ENCODE results near the gene C2orf42.
A peak's percentile ranks its signal among the peaks of the same experiment; 100 is the strongest.

The C2orf42 gene

GRCh38 chr2:70121627-70122372 is 69.0 kb downstream of the C2orf42 start:
- no peak for TF ChIP-seq CTCF (IDR thresholded peaks at IDR 0.05; ENCODE audit: insufficient read depth, low read depth, low read length, missing control alignments)
- peak; percentile 53 for DNase-seq (ENCODE audit: low read depth)
- peak overlapping the region; percentile 28 for H3K4me3 ChIP-seq (ENCODE audit: low read depth, low read length)

DNA sequence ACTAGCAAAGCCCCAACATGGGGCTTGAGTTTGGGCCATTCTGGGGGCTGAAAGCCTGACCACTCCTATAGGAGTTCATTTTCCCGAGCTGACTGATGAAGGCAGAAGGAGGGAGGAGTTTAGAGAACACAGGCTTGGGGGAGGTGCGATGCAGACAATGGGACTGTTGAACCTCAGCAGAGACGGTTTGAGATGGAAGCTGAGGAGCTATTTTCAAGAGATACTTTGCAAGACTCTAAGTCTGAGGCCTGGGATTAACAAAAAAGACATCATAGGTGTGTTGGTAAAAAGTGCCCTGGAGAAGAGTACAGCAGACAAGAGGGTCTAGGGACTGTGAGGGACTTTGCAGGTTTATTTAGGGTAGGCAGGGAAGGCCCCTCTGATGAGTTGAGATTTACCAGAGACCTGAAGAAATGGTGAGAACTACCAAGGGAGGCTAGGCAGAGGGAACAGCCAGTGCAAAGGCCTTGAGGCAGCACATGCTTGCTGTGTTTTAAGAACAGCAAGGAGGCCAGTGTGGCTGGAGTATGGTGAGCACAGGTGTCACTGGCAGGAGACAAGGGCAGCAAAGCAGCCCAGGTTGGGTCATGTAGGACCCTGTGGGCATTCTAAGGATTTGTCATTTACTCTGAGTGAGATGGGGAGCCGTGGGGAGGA is 71.9 kb downstream of the C2orf42 start:
- DNase-seq (ENCODE audit: low read depth), result peak; percentile 62
- no peak for TF ChIP-seq CTCF (IDR thresholded peaks at IDR 0.05; ENCODE audit: insufficient read depth, low read depth, low read length, missing control alignments)
- H3K4me3 ChIP-seq (ENCODE audit: low read depth, low read length), result peak overlapping the region; percentile 30

- H3K4me3 ChIP-seq (ENCODE audit: low read depth, low read length), result peak overlapping the region; percentile 31
- no peak for DNase-seq (ENCODE audit: low read depth)
These were observed 73.8 kb downstream of the C2orf42 start for GRCh38 chr2:70116936-70117552.

DNA sequence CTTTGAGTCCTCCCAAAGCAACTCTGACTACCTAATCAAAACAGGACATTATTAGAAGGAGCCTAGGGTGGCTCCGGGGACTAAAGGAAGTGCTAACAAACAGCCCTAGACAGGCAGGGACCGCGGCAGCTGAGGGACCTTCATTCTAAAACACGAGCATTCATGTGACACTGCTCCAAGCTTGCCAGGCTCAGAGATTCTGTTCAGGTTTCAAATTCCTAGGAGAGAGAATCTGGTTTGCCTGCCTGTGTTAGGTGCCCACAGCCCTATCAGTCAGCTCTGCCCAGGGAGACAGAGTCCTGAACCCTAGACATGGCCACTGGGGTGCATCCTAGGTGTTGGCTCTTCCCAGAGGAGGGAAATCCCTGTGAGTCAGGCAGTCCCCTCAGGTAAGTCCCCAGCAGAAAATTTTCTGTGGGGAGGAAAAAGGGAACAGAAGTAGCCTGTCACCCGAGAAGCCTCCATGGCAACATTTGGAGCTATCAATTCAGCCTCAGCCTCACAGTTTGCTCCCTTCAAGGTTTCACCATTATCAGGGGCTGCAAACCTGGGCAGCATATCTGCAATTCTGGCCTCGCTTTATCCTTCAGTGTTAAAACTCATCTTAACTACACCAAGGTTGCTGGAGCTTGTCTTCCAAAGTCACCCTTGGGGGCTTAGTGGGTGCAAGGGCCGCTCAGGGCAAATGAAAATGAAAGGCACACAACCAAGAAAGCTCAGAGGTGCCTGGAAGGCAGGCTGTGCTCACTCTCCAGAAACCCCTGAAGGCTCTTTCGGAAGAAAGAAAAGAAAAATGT is 75.0 kb downstream of the C2orf42 start:
- peak; percentile 87 for DNase-seq (ENCODE audit: low read depth)
- TF ChIP-seq CTCF (IDR thresholded peaks at IDR 0.05; ENCODE audit: insufficient read depth, low read depth, low read length, missing control alignments), result no peak
- H3K4me3 ChIP-seq (ENCODE audit: low read depth, low read length), result peak overlapping the region; percentile 50

More at GRCh38 chr2:70116936-70117552, 73.8 kb downstream of the C2orf42 start:
- no peak for TF ChIP-seq CTCF (IDR thresholded peaks at IDR 0.05; ENCODE audit: insufficient read depth, low read depth, low read length, missing control alignments)

- no peak overlapping the region for H3K4me3 ChIP-seq (ENCODE audit: low read depth, low read length)
- TF ChIP-seq CTCF (IDR thresholded peaks at IDR 0.05; ENCODE audit: insufficient read depth, low read depth, low read length, missing control alignments), result no peak
- no peak for DNase-seq (ENCODE audit: low read depth)
These were observed 77.3 kb downstream of the C2orf42 start for GRCh38 chr2:70113359-70114070.
